ENCODE measurements around the gene SPINDOC. TPM values are rescaled to one million over a fixed set of nuclear protein-coding genes. Genes with fewer than 3 reads are reported as not detected.
A peak's percentile ranks its signal among the peaks of the same experiment; 100 is the strongest.
"Not testable (repeated sequence)": the region's sequence is repeated elsewhere in the genome, so short reads cannot be mapped to it uniquely, and the experiment has no call there.

SPINDOC gene
- total RNA-seq, 1 donor from 2014 or later: 13.0 TPM

DNA sequence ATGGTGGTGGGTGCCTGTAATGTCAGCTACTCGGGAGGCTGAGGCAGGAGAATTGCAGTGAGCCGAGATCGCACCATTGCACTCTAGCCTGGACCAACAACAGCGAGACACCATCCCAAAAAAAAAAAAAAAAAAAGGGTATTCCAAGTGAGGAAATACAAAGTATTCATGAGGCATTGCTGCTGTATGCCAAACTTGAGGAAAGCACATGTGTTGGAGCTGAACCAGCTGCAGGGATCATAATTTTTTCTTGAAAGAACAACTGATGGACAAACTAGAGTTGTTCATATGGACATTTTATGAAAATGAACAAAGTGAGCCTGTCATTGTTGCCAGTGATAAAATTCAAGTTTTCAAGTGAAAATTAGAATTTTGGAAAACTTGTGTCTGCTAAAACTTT lies 41.4 kb downstream of the SPINDOC start:
- no peak for DNase-seq (ENCODE audit: low spot score)

DNA sequence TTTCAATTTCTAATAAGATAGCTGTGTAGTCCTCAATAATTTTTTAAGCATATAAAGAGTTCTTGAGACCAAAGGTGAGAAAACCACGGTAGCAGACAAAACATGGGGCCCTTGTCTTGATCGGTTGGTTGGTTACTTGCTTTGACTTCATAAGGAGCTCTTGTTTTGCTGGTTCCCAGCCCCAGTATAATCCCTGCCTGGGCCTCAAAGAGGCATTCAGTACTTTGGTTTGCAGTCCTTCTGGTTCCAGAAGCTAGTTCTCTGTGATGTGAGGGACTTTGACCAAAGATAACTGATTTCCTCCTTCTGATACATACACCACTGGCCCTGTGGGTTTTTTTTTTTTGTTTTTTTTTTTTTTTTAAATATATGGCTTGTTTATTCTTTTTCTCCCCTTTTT lies 42.7 kb downstream of the SPINDOC start:
- DNase-seq (ENCODE audit: low spot score): no peak

DNA sequence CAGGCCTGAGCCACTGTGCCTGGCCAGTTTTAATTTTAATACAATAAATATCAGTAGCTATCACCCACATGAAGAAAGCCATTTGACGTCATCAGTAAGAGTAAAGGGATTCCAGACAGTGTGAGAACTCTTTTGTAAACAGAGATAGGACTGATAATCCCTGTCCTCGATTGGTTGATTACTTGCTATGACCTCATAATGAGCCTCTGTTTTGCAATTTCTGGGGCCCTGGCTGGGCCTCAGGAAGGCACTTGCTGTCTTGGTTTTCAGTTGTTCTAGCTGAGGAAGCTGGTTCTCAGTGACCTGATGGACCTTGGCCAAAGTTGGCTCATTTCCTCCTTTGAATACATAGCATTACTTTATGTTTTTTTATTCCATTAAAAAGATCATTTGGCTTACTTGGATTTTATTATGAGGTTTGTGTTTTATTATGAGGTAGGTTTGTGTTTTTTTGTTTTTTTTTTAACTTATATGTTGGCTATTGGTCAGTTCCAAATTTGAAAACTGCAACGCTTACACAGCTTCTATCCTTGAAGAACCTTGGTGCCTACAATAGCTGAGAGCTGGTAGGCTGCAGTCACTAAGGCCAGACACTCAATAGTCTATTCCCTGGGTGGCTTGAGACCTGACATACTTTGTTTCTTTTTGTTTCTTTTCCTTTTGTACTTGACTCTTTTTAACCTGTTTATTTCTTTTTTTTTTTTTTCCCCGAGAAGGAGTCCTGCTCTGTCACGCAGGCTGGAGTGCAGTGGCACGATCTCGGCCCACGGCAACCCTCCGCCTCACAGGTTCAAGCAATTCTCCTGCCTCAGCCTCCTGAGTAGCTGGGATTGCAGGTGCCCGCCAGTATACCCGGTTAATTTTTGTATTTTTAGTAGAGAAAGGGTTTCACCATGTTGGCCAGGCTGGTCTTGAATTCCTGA lies 45.6 kb downstream of the SPINDOC start:
- no peak for DNase-seq (ENCODE audit: low spot score)

DNA sequence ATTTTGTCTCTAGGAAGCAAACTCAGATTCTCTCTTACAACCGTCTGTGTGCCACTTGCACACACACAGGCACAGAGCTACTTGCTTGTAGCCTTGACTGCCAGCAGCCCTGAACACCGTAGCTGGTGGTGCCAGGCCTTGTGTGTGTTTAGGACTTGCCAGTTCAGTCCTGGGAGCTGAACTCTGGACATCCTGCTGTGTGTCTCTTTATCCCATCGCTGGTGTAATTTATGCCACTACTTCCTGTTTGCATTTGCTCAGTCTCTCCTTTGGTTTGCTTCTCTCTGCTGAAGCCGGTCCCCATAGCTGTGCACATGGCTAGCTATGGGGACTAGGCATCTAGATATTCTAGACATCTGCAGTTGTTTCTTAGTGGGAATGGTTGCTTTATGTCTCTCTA lies 49.7 kb downstream of the SPINDOC start:
- DNase-seq (ENCODE audit: low spot score): no peak

DNA sequence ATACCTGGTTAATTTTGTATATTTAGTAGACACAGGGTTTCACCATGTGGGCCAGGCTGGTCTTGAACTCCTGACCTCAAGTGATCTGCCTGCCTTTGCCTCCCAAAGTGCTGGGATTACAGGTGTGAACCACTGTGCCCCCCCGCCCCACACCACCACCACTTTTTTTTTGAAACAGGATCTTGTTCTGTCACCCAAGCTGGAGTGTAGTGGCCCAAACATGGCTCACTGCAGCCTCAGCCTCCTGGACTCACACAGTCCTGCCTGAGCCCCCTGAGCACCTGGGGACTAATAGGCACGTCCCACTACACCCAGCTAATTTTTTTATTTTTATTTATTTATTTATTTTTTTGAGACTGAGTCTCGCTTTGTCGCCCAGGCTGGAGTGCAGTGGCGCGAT lies 50.4 kb downstream of the SPINDOC start:
- not testable (repeated sequence) for DNase-seq (ENCODE audit: low spot score)

DNA sequence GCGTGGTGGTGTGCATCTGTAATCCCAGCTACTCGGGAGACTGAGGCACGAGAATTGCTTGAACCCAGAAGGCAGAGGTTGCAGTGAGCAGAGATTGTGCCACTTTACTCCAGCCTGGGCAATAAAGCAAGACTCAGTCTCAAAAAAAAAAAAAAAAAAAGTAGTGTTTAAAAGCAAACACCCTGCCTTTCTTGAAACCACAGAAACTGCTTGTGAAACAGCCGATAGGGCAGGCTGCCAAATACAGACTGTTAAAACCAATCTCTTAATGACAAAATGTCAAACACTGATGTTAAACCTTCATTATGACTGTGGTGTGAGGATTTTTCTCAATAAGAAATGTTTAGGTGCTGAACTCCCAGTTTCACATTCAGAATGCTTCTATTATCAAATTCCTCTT lies 53.0 kb downstream of the SPINDOC start:
- peak; percentile 73 for DNase-seq (ENCODE audit: low spot score)

DNA sequence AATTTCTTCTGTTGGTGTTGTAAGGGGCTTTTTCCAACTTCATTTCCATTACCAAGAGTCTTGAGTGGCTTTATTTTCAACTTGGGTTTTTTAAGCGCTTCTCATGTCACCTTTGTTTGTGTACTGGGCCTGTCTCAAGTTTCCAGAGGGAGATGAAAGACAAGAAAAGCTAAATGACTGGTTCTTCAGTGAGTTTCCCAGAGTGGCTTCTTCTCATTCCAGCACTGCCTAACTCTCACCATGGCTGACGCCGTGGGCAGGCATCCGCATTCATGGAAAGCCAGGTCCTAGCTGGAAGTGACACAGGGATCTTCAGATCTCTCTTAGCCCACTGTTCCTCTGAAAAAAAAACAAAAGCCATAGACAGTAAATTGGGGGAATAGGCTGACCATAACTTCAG lies 54.3 kb downstream of the SPINDOC start:
- DNase-seq (ENCODE audit: low spot score): no peak

DNA sequence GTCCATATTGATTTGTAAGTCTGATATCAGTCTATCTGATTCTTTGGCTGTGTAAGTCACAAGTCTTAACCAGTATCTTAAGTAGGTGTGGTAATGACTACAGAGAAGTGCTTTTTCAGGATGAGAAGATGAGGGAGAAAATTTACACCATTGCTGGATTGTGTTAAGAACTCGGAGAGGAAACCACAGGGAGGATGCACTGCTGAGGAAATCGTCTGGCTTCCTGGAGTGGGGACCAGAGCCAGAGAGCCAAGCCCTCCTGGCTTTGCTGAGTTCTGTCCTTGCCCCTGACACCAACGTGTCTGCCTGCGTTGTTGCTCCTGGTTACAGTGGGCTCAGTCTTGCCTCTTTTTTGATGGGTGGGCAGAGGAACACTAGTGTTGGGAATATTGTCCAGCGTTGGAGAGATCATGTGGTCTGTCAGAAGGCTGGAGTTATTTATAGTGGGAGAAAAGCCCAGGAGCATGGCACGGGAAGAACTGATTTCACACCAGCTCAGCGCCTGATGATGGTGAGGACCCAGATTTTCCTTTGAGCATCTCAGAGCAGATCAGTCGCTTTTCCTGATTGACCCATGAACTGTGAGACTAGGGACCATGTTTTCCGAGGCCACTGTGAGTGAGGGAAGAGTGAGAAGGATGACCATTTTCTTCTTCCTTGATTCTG lies 55.3 kb downstream of the SPINDOC start:
- no peak for DNase-seq (ENCODE audit: low spot score)

DNA sequence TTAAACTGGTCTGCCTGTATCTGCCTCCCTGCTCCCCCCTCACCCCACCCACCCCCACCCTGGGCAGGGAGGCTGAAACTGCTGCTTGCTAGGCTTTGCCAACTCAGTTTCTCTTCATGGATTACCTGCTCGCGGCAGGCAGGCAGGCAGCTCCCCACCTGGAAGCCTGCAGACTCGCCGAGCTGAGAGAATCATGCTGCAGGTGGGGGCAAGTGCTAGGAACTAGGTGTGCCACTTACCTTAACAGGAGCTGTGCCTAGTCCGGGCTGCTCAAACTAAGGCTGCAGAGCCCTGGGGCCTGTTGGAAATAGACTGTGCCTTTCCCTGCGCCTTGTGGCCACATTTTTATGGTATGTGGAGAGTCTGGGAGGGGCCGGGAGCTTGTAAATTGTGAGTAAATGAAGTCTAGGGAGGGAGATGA lies 55.9 kb downstream of the SPINDOC start:
- peak; percentile 54 for DNase-seq (ENCODE audit: low spot score)

DNA sequence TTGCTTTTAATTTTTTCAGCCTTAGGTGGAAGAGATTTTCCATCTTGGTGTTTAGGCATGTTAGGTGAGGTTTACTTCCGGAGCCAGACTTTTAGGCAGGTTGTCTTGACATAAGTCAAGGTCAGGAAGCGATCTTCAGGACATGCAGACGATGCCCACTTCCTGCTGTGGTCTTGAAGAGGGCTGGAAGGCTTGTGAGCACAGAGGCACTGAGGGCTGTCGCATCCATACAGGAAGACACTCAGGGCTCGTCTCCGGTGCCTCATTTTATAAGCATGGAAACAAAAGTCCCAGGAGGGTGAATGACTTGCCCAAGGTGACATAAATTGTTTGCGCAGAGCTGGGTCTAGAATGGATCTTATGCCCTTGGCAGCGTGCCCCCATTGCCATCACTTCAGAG lies 56.4 kb downstream of the SPINDOC start:
- no peak for DNase-seq (ENCODE audit: low spot score)

DNA sequence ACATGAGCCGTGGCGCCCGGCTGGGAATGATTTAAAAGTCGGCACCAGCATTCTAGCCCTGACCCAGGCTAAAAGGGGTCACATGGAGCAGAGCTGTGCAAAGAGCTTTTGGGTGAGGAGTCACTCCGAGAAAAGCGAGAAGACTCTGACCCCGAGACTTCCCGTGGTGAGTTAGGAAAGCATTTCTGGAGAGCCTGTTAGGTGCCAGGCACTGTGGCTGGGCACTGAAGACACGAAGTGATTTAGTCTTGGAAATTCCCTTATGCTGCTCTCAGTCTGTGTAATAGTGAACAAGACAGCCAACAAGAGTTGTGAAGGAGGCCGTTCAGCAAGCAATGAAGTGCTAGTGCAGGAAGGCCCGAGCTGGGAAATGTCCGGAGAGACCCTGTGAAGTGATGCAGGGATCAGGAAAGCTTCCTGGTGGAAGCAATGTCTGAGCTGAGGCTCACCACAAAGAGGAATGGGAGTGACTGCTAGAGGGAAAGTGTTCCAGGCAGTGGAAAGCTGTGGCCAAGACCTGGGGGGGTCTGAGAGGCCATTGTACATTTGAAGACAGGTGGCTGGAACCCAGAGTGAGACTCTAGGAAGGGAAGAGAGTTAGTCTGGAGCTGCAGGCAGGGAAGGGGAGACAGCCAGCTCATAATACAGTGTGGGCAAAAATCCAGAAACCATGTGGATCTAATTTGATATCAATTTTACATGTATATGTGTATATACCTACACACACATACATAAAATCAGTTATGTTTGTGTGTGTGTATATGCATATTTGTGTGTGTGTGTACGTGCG lies 57.3 kb downstream of the SPINDOC start:
- no peak for DNase-seq (ENCODE audit: low spot score)

DNA sequence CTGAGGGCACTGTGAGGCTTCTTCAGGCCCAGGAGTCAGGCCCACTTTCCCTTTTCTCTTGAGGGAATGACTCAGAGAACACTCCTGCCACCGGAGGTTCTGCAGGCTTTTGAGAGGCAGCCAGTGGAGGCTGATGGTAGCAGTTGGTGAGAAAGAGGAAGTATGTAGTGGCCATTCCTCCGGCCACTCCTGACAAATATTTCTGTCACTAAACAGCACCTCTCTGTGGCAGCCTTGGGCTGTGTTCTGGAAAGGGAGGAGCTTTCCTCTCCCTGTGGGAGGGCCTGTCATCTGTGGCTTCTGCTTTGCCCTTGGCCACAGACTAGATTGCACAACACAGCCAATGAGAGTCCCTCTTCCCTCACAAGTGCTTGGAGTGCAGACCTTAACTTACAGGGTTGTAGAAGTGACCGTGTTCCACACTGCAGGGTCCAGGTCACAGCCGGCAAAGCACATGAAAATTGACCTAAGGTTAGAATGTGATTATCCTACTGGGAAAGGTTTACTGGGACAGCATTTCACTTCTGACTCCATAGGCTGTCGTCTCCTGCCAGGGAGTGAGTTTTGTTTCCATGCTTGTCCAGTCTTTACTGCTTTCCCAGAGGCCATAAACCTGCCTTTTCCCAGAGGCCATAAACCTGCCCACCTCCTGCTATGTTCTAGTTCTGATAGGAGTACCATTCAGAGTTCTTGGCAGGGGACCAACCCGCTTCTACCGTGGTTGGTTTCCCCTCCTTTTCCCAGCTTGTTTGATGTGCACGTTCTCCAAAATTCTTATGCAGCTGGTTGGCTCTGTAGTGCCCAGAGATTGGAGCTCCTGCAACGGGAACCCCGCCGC lies 58.9 kb downstream of the SPINDOC start:
- DNase-seq (ENCODE audit: low spot score): peak; percentile 90

DNA sequence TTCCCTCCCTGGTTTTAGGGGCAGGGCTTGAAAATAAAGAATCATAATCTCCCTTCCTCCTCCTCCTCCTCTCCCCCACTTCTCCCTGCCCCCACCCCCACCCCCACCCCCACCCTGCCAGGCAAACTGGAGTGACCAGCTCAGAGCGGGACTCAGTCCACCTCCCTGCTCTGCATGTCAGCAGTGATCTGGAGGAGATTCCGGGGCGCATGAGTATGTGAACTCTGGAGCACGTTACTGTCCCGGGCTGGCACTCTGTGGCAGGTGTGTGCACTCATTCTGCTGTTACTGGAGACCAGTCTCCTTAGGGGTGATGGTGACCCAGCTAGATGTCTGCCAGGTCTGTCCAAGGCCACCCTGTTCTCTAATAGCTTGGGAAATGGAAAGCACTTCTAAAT lies 59.5 kb downstream of the SPINDOC start:
- no peak for DNase-seq (ENCODE audit: low spot score)

DNA sequence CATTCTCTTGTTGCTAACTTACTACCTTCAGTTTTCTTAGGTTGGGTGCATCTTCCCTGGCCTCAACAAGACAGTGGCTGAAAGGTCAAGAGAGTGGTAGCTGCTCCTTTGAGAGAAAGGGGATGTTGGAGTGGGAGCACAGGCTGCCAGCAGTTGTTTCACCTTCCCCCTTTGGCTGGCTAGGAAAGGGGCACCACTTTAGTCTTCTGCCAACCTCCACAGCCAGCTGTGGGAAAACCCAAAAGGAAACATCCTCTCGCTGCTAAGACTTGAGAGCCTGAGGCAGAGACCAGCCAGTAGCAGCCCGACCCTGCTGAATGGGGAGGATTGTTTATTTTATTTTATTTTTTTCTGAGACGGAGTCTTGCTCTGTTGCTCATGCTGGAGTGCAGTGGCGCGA lies 60.1 kb downstream of the SPINDOC start:
- DNase-seq (ENCODE audit: low spot score): no peak

DNA sequence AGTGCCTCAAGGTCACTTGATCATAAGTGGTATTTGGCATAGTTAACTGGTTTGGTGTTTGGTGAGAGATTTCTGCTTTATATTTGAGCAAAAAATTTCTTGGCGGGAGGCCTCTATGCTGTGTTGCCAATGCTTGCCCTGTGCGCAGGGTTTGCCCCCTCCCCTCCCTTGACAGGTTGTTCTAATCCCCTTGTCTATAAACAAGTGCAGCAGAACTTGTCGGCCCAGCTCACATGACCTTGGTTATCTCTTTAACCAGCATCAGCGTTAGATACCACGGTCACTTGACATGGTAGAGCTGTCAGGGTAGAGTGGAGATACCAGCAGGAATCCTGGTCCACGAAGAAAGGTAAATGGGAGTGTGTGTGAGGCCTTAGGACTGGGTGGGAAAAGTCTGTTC lies 61.3 kb downstream of the SPINDOC start:
- DNase-seq (ENCODE audit: low spot score): no peak

DNA sequence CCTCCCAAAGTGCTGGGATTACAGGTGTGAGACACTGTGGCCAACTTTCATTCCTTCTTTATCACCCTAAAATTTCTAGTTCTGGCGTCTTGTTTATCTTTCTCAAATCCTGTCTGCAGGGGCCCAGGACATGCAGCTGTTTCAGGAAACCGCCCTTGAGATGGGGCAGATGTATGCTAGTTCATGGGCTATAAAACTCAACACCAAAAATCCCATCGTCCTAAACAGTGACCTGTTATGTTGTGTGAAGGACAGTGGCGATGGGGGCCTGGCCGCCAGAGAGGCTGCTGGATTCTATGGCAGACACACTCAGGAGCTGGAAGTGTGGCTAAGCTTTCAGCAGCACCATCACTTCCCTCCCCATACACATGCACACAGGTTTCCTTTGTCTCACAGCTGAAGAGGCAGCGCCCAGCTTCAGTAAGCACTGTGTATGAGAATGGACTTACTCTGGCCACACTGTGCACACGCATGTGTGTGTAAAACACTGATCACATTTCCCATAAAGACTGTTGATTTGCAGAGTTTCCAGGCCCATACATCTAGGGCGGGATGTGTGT lies 62.3 kb downstream of the SPINDOC start:
- DNase-seq (ENCODE audit: low spot score): no peak

DNA sequence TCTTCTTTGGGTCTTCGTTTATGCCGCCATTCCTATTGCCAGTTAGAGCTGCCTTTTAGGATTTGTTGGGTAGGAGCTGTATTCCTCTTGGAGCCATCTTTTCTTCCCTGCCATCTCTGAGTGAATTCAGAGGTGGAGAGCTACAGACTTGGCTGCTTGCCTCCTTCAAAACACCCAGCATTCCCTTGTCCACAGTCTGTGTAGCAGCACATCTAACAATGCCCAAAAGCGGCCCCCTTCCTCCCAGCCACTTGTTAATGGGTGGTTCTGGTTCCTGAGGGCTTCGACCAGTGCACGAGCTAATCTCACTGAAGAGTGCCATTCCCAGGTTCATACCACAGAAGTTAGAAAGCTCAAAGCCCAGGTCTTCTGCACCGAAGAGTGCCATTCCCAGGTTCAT lies 63.4 kb downstream of the SPINDOC start:
- no peak for DNase-seq (ENCODE audit: low spot score)
